GM13976 (cell line): Measurements from ENCODE around the gene RPL12.
A peak's percentile ranks its signal among the peaks of the same experiment; 100 is the strongest.

Experiments used
- DNase-seq: peaks from one replicate; pipeline ENCODE4 v3.0.0; 2012; ENCODE audit warnings: low spot score
- CTCF ChIP-seq: IDR thresholded peaks from 2 replicates; pipeline ENCODE4 v1.5.1; 2012; ENCODE audit warnings: borderline replicate concordance, mild to moderate bottlenecking; ENCODE audit not compliant: insufficient read depth; ENCODE audit errors: extremely low read depth, missing control alignments, control extremely low read depth
- in situ Hi-C: fragments of 300-500 bp; cut with MboI; formaldehyde crosslinking; loops from one replicate; pipeline ENCODE4 v1.12.0; 2022; ENCODE audit warnings: low sequenced_read_pairs, mixed read lengths, inconsistent platforms; ENCODE audit not compliant: unreplicated experiment

The RPL12 gene

GRCh38 chr9:127426756-127427155 lies 24.4 kb downstream of the RPL12 start:
- in situ Hi-C loops: no loop called here
- TF ChIP-seq CTCF: no peak
- DNase-seq: peak; percentile 49

GRCh38 chr9:127424676-127424999 lies 26.6 kb downstream of the RPL12 start:
- DNase-seq: no peak
- in situ Hi-C loops: loop anchor here (25.0 kb wide), 1 partner anchor 487 kb away; no protein-coding TSS in a partner anchor
- TF ChIP-seq CTCF: no peak

GRCh38 chr9:127423934-127424675 lies 27.1 kb downstream of the RPL12 start, which contains the start of gene ZNF79:
Gene ZNF79, plus strand, starts transcription at chr9:127424382. Its CDS starts 406 bp downstream, at chr9:127424788.
- in situ Hi-C loops: loop anchor here (25.0 kb wide), 1 partner anchor 487 kb away; no protein-coding TSS in a partner anchor
- no peak for TF ChIP-seq CTCF
- peak; percentile 97 for DNase-seq

- DNase-seq: no peak
- in situ Hi-C loops: loop anchor here (25.0 kb wide), 1 partner anchor 486 kb away; no protein-coding TSS in a partner anchor
- TF ChIP-seq CTCF: no peak
Observed at GRCh38 chr9:127423476-127423933, 27.7 kb downstream of the RPL12 start.

DNA sequence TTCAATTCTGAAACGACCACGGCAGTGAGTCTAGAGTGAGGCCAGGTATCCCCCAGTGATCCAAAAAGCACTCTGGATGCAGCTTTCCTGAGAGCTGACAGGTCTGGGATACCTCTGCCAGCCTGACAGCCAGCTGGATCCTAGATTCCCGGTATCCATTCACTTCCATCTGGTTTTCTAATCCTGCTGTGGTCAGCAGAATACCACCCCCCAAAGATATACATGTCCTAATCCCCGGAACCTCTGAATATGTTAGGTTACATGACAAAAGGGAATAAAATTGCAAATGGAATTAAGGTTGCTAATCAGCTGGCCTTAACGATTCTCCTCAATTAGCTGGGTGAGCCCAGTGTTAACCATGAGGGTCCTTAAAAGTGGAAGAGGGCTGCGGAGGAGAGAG lies 28.4 kb downstream of the RPL12 start:
- in situ Hi-C loops: loop anchor here (25.0 kb wide), 1 partner anchor 485 kb away; no protein-coding TSS in a partner anchor
- no peak for TF ChIP-seq CTCF

GRCh38 chr9:127422133-127422782 lies 28.9 kb downstream of the RPL12 start:
- in situ Hi-C loops: loop anchor here (25.0 kb wide), 1 partner anchor 485 kb away; no protein-coding TSS in a partner anchor
- TF ChIP-seq CTCF: no peak
- DNase-seq: no peak

More for the DNA sequence above, 28.4 kb downstream of the RPL12 start:
- no peak for DNase-seq
